ENCODE measurements around the gene NAPA. TPM values are rescaled to one million over a fixed set of nuclear protein-coding genes. Genes with fewer than 3 reads are reported as not detected.

Gene NAPA
- total and polyA plus RNA-seq, 2 of the 13 experiments (the other 11 are each of a cell fraction or from before 2014, with no cell fraction given): 32.6 to 65.9 TPM

GRCh38 chr19:47483800-47484690 lies 30.8 kb downstream of the NAPA start, which contains the start of gene KPTN (continued):
- TF ChIP-seq ZNF609 (CRISPR knock-in tag; IDR thresholded peaks at IDR 0.05; ENCODE audit: borderline replicate concordance): no peak
- no peak for TF ChIP-seq FOSL2 (CRISPR knock-in tag; IDR thresholded peaks at IDR 0.05)
- TF ChIP-seq ZNF280B (CRISPR knock-in tag; IDR thresholded peaks at IDR 0.05; ENCODE audit: borderline replicate concordance): no peak; the same call in none of the 2 replicates
- peak; percentile 52; the same call in 1 of the 2 replicates for TF ChIP-seq MAX (IDR thresholded peaks at IDR 0.05)
- TF ChIP-seq ZNF121 (CRISPR knock-in tag; IDR thresholded peaks at IDR 0.05): no peak
- TF ChIP-seq ZFP1 (CRISPR knock-in tag; IDR thresholded peaks at IDR 0.05): no peak
- peak; percentile 94; the same call in 1 of the 2 replicates for TF ChIP-seq IRF9 (CRISPR knock-in tag; IDR thresholded peaks at IDR 0.05; ENCODE audit: borderline replicate concordance)
- TF ChIP-seq ELF4 (CRISPR knock-in tag; IDR thresholded peaks at IDR 0.05; ENCODE audit: borderline replicate concordance): no peak
- 0 out of 2 replicates have a peak, but pooled peaks have one; percentile 78 for TF ChIP-seq ZNF788 (CRISPR knock-in tag; IDR thresholded peaks at IDR 0.05; ENCODE audit: borderline replicate concordance)
- TF ChIP-seq THYN1 (CRISPR knock-in tag; IDR thresholded peaks at IDR 0.05; ENCODE audit: borderline replicate concordance, low read depth): no peak
